SKM-1 (cell line): ENCODE data around the gene CNOT10.
"Not testable (repeated sequence)": the region's sequence is repeated elsewhere in the genome, so short reads cannot be mapped to it uniquely, and the experiment has no call there.

Experiments
- DNase-seq: peaks from one replicate; lab custom pipeline; 2025; ENCODE audit not compliant: unreplicated experiment; lab: John Stamatoyannopoulos, UW

Gene CNOT10

DNA sequence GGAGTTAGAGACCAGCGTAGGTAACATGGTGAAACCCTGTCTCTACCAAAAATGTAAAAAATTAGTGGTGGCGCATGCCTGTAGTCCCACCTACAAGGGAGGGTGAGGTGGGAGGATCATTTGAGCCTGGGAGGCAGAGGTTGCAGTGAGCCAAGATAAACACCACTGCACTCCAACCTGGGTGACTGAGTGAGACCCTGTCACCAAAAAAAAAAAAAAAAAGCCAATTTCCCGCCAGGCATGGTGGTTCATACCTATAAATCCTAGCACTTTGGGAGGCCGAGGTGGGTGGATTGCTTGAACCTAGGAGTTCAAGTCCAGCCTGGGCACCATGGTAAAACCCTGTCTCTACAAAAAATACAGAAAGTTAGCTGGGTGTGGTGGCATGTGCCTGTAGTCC lies 6.9 kb downstream of the CNOT10 start:
- no peak for DNase-seq

DNA sequence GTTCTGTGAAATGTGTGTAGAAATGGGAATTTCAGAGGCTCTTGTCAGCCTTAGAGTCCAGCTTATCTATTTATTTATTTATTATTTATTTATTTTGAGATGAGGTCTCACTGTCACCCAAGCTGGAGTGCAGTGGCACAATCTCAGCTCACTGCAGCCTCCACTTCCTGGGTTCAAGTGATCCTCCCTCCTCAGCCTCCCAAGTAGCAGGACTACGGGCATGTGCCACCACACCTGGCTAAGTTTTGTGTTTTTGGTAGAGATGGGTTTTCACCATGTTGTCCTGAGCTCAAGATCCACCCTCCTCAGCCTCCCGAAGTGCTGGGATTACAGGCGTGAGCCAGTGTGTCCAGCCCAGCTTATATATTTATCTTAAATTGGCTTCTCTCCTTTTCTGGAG lies 11.5 kb downstream of the CNOT10 start:
- DNase-seq: no peak

DNA sequence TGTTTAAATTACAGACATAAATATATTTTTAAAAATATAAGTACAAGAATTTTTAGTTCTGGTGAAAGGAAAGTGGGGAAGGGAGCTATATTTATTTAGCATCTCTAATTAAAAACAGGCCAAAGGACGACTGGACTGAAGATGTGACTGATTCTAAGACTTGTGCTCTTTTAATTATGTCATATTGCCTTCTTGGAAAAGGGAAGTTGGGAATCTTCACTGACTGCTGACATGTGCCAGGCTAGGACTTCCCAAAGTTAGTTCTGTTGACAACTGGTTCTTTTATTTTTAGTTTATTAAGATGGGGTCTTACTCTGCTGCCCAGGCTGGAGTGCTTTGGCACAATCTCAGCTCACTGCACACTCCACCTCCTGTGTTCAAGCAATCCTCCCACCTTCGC lies 13.5 kb downstream of the CNOT10 start:
- no peak for DNase-seq

DNA sequence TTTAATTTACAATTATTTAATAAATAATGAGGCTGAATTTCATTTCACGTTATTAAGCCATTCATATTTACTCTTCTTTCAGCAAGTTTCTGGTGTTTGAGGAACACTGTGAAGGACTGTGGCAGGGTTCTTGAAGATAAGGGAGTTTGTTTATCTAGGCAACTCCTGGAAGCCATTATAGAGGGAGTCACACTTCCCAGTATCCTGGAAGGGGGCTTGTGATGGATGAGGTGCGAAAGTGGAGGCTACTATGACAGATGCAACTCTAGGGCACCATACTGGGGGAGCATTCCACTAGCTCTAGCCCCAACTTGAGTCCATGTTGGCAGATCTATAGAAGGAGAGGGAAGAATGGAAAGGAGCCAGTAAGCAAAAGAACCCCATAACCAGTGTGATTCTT lies 14.4 kb downstream of the CNOT10 start:
- DNase-seq: no peak

DNA sequence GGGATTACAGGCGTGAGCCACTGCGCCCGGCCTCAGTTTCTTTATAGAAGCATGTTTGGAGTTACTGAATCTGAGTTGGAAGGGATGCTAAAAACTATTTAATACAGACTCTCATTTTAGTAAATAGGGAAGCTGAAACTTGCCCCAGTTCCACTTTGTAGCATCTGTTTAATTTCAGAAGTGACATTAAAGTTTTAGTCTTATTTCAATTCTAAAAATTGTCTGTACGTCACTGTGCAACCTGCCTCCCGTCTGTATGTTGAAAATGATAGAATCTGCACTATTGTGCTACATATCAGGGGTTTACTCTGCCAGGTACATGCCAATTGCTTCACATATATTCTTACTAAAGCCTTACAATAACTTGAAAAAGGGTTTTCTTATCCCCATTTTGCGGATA lies 15.3 kb downstream of the CNOT10 start:
- no peak for DNase-seq

DNA sequence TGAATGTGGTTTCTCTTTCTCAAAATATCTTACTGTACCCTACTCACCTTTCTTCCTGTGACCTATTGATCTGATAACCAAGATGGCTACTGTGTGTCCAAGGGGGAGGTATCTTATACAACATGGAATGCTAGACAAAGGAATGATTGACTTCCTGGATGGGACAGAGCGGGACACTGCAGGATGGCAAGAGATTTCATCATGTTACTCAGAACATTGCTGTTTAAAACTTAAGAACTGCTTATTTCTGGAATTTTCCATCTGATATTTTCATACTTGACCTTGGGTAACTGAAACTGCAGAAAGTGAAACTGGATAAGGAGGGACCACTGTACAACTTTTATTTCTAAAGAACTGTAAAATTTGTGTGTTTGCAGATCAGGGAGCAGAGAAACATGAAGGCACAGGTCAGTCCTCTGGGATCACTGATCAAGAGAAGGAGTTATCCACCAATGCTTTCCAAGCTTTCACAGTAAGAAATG lies 18.5 kb downstream of the CNOT10 start:
- no peak for DNase-seq

DNA sequence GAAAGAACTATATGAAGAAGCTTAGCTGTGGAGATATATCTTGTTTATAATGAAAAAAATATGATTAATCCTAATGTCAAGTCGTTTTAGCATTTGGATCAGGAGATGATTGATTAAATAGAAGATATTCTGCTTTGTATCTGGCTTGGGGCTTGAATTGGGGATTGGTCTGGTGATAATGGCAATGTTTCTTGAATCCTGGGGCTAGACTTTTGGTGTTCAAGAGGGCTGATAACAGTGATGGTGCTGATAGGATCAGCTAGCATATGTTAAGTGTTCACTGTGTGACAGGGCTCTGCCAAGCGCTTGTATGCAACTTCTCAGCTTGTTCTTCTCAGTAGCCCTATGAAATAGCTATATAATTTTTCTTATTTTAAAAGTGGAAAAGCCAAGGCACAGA lies 20.2 kb downstream of the CNOT10 start:
- no peak for DNase-seq

DNA sequence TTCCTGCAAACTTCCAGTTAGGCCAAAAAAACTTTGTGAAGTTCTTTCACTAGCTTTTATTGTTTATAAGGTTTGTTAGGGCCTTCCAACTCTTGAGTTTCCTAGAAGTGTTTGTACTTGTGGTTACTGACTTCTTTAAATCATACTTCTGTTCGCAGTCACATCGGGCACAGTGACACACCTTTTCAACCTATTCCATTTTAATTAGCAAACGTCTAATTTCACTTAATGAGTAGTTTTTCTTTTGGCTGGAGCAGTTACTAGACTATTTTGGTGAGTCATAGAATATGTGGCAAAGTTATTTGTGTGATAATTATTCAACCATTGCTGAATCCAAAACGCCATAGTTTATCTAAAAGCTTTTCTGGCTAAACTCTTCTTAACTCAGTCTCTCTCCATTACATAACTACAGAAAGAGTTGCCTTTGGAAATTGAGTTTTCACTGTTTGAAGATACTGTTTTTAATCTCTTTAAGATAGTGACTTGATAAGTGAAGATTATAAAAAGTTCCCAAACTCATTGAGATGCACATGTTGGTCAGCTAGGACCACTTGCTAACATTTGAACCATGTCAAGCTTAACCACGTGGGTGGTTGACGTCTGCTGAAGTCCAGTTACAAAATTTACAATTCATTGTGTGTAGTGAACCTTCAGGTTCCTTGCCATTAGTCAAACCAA lies 21.5 kb downstream of the CNOT10 start:
- DNase-seq: no peak

DNA sequence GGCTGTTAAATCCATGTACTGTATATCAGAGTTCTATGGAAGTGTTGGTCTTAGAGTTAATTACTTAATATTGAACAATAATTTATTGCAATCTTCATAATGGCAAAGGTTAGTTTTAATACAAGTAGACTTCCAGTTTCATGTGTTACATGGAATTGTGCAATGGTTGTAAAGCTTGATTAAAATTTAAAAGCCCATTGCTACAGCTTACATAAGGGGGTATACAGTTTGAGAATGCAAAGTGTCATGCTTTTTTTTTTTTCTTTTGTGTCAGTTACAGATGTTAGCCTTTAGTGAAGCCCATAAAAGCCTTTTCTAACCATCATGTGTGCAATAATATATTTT lies 22.0 kb downstream of the CNOT10 start:
- DNase-seq: no peak

DNA sequence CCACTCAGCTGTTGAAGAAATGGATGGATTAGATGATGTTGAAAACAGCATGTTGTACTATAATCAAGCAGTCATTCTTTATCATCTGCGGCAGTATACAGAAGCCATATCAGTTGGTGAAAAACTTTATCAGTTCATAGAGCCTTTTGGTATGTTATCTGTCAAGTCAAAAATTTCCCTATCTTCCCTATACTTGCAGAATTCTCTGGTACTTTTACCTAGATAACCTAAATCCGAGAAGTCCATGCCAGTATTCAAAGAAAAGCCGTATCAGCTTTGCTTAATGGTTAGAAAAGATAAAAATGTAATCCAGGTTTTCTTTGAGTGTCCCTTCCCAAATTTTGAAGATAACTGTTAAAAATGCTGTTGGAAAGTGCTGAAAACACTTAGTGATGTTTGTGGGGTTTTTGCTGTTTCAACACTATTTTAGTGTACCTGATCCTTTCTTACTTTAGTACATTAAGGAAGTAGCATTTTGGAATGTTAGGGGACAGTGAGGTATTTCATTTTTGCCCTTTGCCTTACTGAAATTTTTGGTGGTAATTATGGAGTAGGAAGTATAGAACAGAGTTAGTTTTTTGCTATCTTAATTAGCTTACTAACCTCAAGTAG lies 23.8 kb downstream of the CNOT10 start:
- no peak for DNase-seq

DNA sequence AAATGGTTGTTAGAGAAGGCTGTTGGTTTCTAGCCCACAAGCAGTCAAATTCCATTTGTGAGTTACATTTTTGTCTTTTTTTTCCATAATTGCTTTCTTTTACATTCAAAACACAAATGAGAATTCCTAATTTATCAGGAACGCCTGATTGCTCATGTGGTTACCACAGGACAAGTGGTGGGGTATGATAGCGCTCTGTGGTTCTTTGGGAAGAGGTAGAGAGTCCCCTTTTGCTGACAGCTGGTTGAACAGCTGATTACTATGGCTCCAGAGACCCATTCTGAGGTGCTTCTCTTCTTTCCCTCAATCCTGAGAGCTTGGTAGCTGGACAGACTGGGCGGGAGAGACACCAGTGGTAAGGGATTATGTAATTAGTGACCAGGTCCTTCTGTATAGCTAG lies 24.4 kb downstream of the CNOT10 start:
- no peak for DNase-seq

DNA sequence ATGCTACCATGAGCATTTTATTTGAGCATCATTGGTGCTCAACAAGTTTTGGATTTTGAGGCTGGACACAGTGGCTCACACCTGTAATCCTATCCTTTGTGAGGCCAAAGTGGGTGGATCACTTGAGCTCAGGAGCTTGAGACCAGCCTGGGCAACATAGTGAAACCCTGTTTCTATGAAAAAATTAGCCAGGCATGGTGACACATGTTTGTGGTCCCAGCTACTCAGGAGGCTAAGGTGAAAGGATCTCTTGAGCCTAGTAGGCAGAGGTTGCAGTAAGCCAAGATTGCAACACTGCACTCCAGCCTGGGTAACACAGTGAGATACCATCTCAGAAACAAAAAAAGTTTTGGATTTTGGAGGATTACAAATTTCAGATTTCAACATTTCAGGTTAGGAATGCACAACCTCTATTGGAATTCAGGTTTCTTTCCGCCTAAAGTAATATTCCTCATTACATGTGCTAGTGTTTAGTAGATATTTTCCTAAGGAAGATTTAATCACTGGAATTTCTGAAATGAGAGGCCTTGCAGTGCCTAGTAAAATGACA lies 27.6 kb downstream of the CNOT10 start:
- DNase-seq: no peak

DNA sequence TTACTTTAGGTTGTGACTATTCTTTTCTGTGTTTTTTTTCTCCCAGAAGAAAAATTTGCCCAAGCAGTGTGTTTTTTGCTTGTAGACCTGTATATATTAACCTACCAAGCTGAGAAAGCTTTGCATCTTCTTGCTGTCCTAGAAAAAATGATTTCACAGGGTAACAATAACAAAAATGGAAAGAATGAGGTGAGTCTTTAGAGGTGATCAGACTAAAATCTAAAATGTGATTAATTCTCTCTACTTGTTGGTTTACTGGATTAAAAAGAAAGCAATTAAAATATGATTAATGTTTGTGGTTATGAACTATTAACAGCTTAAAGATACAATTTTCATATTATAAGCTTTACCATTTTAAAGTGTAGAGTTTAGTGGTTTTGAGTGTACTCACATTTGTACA lies 28.2 kb downstream of the CNOT10 start:
- no peak for DNase-seq

DNA sequence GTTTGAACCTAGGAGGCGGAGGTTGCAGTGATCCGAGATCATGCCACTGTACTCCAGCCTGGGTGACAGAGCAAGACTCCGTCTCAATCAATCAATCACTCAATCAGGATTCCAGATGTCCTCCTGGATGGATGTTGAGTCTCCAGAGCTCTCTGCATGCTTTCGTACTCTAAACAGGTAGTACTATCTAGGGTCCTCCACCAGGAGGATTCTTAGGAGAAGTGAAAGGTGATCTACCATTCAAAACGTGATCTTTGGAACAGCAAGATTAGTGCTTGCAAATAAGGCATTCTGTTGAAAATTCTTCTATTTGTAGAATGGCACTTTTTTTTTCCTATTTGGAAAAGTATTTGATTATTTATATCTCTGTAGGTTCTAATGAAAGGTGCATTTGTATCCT lies 34.3 kb downstream of the CNOT10 start:
- DNase-seq: no peak

DNA sequence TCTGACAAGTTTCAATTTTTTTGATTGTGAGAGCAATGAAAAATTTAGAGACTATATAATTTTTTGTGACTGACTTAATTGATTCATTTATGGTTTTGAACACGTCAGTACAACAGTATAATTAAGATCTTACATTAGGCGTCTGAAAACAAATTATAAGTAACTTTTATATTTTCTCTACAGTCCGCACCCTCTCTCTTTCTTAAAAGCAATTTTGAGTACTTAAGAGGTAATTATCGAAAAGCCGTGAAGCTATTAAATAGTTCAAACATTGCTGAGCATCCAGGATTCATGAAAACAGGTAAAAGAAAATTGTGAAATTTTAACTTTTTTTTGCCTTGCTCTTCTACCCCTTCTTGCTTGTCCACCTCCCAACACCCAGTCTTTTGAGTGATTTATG lies 34.9 kb downstream of the CNOT10 start:
- DNase-seq: no peak

DNA sequence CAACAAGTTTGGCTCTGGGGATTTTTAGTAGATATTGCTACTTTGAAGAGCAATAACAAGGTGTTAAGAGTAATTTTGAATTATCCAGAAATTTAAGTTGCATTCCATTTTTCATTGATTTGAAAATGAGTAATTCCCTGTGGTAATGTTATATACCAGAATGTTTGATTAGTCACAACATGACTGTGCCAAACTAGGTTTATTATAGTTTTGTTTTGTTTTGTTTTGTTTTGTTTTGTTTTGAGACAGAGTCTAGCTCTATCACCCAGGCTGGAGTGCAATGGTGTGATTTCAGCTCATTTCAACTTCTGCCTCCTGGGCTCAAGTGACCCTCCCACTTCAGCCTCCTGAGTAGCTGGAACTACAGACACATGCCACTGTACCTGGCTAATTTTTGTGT lies 40.7 kb downstream of the CNOT10 start:
- DNase-seq: no peak

DNA sequence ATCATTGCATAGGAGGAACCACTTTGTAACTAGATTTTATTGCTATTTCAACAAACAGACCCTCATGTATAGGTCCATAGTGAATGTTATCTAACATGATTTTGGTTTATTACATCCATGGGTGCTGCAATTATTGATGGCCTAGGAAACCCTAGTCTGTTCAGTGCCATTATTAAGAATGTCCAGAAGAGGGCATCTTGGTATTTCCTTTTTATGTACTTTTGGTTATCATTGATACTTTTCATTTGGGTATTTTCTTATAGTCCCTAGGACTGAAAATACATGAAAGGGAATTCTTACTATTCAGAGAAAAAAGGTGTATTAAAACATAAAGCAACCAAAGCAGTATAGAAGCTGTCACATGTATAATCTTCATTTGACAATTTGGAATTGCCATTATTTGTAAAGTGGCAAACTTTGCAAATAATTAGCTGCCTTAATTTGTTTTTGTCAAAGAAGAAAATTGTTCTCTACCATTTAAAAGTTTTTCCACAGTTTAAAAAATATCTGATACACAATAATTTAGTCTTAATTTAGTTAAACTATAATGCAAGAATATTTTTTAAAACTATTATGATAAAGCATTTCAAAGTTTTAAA lies 48.7 kb downstream of the CNOT10 start:
- peak; percentile 15 for DNase-seq

DNA sequence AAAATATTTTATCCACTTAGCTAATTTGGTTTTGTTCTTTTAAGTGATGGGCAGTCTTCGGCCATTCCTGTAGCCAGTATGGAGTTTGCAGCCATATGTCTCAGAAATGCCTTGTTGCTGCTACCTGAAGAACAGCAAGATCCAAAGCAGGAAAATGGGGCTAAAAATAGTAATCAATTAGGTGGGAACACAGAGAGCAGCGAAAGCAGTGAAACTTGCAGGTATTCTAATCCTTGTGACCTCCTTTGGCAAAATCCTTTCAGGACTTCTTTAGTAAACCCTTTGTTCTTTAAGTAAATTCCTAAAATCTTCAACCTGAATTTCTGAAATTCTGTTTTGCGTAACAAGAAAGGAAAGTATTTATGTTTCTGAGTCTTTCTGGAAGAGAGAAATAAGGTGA lies 49.8 kb downstream of the CNOT10 start:
- DNase-seq: no peak

DNA sequence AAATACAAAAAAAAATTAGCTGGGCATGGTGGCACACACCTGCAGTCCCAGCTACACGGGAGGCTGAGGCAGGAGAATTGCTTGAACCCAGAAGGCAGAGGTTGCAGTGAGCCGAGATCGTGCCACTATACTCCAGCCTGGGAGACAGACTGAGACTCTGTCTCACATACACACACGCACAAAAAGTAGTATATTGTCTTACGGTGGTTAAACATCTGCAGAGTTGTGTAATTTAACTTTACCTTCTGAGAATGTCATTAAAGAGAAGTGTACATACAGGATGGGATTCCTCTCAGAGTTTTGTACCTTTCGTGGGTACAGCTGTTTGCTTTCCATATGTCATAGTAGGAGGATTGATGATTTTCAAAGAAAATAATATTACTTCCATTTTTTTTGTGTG lies 58.5 kb downstream of the CNOT10 start:
- DNase-seq: not testable (repeated sequence)

DNA sequence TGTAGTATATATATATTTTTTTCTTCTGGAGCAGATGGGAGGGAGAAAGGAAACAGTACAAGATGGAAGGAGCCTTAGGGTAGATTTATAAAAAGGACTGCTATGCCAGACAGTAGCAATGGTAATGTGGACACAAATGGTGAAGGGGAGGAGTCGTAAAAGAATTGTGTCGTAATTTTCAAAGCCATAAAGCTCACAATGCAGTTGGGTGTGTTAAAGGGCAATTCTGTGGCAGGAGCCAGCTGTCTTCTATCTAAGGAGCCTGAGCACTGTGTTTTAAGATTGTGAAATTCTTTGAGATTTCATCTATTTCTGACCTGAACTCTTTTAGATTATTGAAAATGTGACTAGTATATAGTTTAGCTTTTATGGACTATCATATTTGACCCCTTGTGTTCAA lies 58.9 kb downstream of the CNOT10 start:
- DNase-seq: peak; percentile 27

DNA sequence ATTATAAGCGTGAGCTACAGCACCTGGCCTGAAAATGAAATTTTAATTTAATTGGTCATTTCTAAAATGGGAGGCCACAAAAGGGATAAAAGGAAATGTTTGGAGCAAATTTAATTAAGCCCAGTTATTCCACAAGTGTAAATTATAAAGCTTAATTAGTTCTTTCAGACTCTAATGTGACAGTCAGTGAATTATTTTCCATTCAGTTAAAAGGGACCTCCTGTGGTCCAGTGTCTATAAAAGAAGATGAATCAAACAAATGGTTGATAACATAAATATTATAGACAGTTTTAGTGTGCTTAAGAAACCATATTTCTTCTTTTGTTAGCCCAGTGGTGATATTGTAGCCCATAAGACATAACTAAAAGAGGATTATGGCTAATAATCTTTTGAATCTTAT lies 66.4 kb downstream of the CNOT10 start:
- DNase-seq: no peak

DNA sequence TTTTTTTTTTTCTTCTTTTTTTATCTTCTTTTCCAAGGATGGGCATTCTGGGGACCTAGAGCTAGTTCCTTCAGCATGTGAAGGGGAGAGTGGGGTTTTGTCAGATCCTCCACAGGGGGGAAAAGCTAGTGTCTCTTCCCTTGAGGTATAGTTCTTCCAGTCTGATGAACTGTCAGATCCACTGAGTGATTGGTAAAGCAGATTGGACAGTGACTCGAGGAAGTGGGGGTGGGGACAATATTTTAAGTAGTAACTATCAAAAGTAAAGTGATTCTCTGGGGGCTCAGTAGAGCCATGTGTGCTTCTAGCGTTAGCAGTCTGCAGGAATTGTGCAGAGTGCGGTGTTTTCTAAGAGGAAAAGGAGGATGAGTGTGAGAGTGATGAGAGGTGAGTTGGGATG lies 70.8 kb downstream of the CNOT10 start:
- no peak for DNase-seq
